Measurements from ENCODE around the gene PIR. TPM values are rescaled to one million over a fixed set of nuclear protein-coding genes. Genes with fewer than 3 reads are reported as not detected.

The PIR gene
- total RNA-seq, 1 experiment from 2014 or later = 27.5 TPM

DNA sequence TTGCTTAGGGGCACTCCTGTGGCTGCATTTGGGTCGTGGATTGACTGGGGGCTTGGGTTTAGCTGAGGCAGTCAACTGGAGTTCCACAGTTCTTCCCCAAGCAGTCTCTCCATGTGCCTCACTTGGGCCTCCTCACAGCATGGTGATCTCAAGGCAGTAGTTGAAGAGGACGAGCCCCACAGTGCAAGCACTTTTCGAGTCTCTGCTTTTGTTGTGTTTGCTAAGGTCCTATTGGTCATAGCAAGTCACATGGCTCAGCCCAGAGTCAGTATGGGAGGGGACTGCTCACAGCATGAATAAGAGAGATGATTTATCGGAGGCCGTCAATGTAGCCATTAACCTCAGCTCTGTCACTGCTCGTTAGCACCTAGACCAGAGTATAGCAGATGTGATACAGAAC is 37.2 kb upstream of the PIR start:
- TF ChIP-seq CEBPB (IDR thresholded peaks at IDR 0.05; ENCODE audit: low read depth) (no peak), ZFX (IDR thresholded peaks at IDR 0.05) (no peak), ZNF274 (IDR thresholded peaks at IDR 0.05; ENCODE audit: low read depth, low read length) (no peak), CTCF (IDR thresholded peaks at IDR 0.05 in 2 of 3, conservative IDR thresholded peaks at IDR 0.05 in 1 of 3; ENCODE audit: borderline replicate concordance in 1 of 3, insufficient read depth in 1 of 3, low read depth in 2 of 3, low read length in 2 of 3) (no peak), POLR2A (IDR thresholded peaks at IDR 0.05; ENCODE audit: borderline replicate concordance, extremely low read depth, insufficient read depth, insufficient read length) (no peak), FOSL1 (IDR thresholded peaks at IDR 0.05; ENCODE audit: low read depth) (no peak), ZBTB33 (IDR thresholded peaks at IDR 0.05; ENCODE audit: extremely low read depth, insufficient replicate concordance, low read length) (no peak), POLR2AphosphoS5 (IDR thresholded peaks at IDR 0.05; ENCODE audit: low read depth, low read length) (no peak), EZH2 (IDR thresholded peaks at IDR 0.05) (no peak)
- BruUV-seq (replicated peaks) = no TSS peak
- Histone ChIP-seq H3K9ac (ENCODE audit: low read length) (no peak overlapping the region), H4K20me1 (ENCODE audit: insufficient read depth) (no peaks in the 10 kb centered on the region), H3K9me3 (ENCODE audit: control insufficient read depth in 1 of 2, insufficient read depth in 1 of 2, low read depth in 1 of 2, low read length in 2 of 2) (no peaks in the 10 kb centered on the region), H3K4me2 (ENCODE audit: low read length) (no peak overlapping the region), H3K36me3 (ENCODE audit: control insufficient read depth in 1 of 2, insufficient read depth in 2 of 2, low read length in 2 of 2) (no peaks in the 10 kb centered on the region), H3K27ac (ENCODE audit: low read depth, low read length) (no peak overlapping the region), H3K79me2 (ENCODE audit: insufficient read depth, low read length) (no peaks in the 10 kb centered on the region), H3K27me3 (ENCODE audit: insufficient read depth, low read length) (no peaks in the 10 kb centered on the region), H3K4me1 (ENCODE audit: control insufficient read depth in 1 of 2, insufficient read depth in 2 of 2, low read length in 2 of 2) (no peaks in the 10 kb centered on the region), H2AFZ (ENCODE audit: low read depth, low read length, poor library complexity, severe bottlenecking) (no peak overlapping the region), H3K4me3 (replicated peaks in 1 of 2; ENCODE audit: low read depth in 1 of 2, low read length in 2 of 2) (no peak overlapping the region), H3K9me2 (ENCODE audit: insufficient read depth) (no peaks in the 10 kb centered on the region)
- DNase-seq (ENCODE audit: low read depth, low spot score) (no peak), ATAC-seq (no peak)
- intact Hi-C loops (cut with micrococcal nuclease) = no loop called here
- ChIA-PET RAD21 (ENCODE audit: low non-redundant PET in 1 of 2, low total read pairs in 2 of 2, uncharacterized antibody in 2 of 2, unreplicated experiment in 2 of 2) (no interaction called here), POLR2A (no interaction called here), CTCF (no interaction called here)

Measured in HCT116 (cell line).